HG03460 (cell line): Measurements from ENCODE around the gene RCVRN.
"Not testable (repeated sequence)": the region's sequence is repeated elsewhere in the genome, so short reads cannot be mapped to it uniquely, and the experiment has no call there.

ENCODE experiments used
- ATAC-seq: cut with Tn5 transposase; IDR thresholded peaks from one replicate; pipeline ENCODE4 v1.9.1; 2021; ENCODE audit not compliant: unreplicated experiment

The RCVRN gene

GRCh38 chr17:9922012-9922848 lies 17.2 kb upstream of the RCVRN start:
- no peak for ATAC-seq

DNA sequence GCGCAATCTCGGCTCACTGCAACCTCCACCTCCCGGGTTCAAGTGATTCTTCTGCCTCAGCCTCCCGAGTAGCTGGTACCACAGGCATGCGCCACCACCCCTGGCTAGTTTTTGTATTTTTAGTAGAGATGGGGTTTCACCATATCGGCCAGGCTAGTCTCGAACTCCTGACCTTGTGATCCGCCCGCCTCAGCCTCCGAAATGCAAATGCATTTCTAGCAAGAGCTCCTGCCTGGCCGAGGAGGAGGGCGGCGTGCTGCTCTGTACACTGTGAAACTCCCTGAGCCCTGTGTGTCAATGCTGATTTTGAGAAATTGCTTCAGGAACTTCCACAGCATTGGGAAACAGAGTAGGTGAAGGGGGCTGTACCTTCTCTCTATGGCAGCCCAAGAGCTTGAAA lies 16.1 kb upstream of the RCVRN start:
- ATAC-seq, result not testable (repeated sequence)

- ATAC-seq, result no peak
Observed at GRCh38 chr17:9918804-9919352, 13.8 kb upstream of the RCVRN start.

DNA sequence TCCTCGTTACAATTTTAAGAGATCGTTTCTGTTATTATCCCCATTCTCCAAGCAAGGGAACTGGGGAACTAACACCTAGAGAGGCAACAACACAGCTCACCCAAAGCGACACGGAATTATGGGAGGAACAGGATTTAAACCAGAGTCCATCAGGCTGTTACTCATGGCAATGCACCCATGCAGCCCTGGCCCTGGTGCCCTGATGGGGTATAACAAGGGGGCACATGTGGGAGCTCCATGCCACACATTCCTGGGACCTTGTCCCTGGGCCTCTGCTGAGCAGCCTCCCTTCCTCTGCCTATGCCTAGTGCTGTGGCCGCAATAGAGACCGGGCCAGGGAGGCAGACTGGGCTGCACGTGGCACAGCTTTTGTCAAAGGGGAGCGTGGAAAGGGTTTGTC lies 13.3 kb upstream of the RCVRN start:
- ATAC-seq, result no peak

DNA sequence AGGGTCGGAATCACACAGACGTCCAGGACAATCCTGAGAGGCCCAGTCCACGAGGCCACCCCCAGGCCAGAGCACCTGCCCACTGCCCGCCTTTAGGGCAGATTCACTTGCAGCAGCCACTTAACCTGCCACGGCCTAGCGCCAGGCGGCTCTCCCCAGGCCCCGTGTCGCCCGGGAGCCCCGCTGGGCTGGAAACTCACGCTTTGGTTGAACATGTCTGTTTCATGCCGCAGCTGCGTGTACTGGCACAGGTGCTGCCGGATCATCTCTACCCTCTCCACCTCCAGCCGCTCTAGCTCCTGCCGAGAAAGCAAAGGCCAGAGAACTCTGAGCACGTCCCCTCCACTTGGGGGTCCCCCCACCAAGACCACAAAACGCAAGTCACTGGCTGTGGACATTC lies 12.7 kb upstream of the RCVRN start:
- ATAC-seq, result no peak

- ATAC-seq, result no peak
Observed at GRCh38 chr17:9917131-9917530, 12.1 kb upstream of the RCVRN start.

DNA sequence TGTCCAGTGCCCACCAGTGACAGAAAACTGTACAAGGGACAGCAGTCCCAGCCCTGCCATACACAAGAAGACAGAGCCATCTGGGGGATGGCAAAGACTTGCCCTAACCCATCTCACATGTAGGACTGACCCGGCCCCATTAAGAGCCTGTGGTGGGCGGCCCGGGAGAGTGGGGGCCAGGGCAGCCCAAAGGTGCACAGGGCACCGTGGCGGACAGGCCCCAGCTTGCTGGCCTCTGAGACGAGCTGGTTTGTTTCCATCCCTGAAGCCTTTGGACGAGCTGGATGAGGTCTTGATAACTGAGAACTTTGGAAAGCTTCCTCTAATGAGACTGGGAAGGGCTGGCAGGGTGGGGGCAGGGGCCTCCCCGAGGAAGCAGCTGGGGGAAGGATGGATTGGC lies 11.0 kb upstream of the RCVRN start:
- ATAC-seq, result no peak

- ATAC-seq, result no peak
Observed at GRCh38 chr17:9913476-9913875, 8.4 kb upstream of the RCVRN start.

DNA sequence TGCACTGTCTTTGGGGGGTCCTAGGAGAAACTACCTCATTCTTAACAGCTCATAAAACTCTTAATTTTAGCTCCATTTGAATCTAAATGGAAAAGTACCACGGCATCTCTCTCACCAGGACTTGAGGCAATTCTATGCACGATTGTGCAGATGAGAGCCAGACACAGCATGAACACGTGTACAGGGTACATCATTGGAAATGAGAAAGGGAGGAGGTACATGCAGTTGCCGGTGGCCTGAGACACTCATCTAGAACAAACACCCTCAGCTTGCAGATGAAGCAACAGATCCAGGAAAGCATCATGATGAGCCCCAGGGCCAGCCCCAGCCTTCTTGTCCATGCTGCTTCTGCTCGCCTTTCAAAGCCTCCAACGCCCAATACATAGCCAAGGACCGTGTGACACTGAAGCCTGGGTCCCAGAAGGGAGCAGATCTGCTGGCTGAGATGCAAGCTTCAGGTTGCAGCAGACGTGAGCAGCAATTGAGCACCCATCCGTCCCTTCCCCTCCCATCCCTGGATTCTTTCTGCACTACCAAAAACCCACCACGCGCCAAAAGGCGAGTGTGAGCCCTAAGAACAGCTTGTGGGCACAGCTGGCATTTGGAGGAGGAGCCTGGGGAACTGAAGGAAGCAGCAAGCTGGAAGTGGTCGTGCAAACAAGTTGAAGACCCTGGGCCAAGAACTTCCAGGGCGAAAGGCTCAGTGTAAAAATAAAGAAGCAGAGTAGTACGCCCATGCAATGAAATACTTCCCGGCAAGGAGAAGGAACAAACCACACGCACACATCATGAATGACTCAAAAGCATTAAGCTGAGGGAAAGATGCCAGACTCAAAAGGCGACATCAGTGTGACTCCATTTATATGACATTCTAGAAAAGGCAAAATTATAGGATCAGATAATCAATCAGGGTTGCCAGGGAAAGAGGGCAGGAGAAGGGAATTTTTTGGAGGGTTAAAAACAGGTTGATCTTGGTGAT lies 7.3 kb upstream of the RCVRN start:
- ATAC-seq, result no peak

DNA sequence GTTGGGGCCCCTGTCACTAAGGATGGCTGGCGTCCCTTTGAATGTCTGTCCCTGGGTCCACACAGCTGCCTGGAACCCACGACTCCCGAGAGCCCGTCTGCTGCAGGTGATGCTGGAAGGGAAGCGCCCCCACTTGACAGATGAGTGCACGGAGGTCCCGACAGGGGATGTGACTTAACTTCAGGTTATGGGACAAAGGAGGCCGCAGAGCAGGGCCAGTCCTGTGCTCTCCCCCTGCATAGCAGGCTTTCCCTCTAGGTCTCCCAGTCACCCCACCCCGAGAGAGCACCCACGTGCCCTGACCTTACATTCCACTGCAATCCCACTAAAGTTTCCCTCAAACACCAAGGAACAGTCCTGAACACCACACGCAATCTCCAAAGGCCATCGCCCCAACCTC lies 6.0 kb upstream of the RCVRN start:
- ATAC-seq, result no peak

GRCh38 chr17:9908649-9909042 lies 3.6 kb upstream of the RCVRN start:
- no peak for ATAC-seq

DNA sequence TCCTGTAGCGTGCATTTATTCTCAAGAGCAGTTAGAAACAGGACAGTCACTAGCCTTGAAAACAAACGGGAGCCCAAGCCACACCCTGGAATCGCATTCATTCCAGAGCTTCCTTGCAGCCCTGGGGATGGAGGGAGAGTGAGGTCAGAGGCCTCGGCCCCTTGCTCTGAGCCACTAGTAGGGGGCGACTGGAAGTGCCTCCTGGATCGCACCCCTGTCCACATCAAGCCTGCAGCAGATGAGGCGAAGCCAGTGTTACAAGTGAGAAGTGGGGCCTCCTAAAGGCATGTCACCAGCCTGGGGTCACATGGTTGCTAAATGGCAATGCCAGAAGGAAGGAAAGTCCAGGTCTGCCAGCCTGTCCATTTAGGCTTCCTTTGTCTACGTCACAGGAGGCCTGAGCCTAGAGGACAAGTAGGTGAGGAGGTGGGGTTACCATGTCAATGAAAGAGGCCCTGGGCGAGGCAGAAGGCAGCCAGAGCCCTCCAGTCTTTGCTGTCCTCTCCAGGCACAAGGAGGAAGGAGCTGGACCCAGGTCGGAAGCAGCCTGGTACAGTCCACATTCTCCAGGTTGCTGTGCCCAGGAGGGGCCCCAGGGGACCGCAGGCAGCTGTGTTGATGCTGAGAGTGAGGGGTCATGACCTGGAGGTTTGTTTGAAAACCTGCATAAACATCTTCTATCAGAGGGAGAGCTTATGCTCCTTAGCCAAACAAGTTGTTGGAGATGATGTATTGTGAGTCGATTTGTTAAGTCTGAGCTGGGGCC lies 3.0 kb upstream of the RCVRN start:
- no peak for ATAC-seq

DNA sequence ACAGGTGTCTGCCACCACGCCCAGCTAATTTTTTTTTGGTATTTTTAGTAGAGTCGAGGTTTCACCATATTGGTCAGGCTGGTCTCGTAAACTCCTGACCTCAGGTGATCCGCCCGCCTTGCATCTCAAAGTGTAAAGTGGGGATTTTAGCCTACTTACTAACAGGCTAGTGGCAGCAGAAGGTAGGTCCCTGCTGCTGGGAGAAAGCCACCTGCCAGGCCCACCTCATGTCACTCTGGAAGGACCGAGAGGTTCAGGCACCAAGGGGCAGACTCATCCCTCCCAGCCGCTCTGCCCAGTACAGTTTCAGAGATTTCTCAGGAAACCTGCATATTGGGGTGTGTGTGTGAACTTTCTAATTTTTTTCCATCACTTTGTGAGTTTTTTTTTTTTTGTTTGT lies 2.1 kb upstream of the RCVRN start:
- no peak for ATAC-seq

GRCh38 chr17:9906616-9907015 lies 1.5 kb upstream of the RCVRN start:
- no peak for ATAC-seq

DNA sequence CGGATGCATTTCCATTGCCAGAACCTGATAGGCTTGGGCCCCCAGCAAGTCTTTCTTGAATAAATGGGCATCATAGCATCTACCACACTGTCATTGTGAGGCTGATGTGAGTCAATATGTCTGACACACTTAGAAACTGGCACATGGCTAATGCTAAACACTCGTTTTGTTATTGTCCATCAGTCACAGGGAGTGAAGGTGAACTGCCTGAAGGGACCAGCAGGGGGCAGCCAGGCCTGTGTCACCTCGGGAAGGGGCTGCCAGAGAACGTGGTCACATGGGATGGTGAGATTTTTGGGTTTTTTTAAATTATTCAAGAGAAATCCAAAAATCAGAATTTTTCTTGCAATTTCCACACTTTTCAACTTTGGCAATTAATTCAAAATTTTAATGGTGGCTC lies 831 bp upstream of the RCVRN start:
- ATAC-seq, result no peak

GRCh38 chr17:9904277-9905077 lies 594 bp downstream of the RCVRN start:
- no peak for ATAC-seq

DNA sequence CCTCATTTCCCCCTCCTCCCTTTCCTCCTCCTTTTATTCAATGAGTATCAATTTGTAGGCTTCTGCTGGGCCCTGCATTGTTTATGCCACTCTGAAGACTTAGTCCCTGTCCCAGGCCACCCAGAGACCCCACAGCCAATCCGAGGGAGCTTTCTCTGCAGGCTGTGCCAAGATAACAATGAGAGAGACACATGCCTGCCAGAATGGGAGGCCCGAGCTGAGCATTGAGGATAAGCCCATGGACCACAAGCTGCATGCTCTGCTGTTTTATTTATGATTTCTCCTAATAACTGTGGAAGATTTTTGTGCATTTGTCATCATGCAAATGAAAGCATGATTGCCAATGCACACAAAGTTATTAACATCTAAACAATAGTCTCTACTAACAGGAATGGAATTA lies 3.0 kb downstream of the RCVRN start:
- ATAC-seq, result no peak

DNA sequence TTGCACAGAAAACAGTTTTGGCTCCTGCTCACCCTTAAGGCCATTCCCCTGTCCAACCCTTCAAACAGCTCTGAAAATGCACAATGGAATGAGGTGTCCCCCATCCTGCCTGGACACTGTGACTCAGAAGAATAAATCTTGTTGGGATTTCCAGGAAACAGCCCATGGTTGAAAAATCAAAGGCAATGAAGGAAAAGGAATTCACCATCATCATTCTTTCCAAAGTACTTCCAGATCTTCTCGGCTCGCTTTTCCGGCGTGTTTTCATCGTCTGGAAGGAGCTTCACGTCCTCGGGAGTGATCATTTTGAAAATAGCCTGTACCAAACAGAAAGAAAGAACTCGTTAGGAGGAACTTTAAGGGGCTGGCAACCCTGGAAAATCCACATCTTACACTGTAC lies 4.3 kb downstream of the RCVRN start:
- ATAC-seq, result no peak

- ATAC-seq, result no peak
Observed at GRCh38 chr17:9900044-9900594, 5.0 kb downstream of the RCVRN start.
